Non-pigmented ciliary epithelial cell (primary cell): ENCODE results near the gene GPR142.

Experiments
- DNase-seq: peaks from one replicate; pipeline ENCODE4 v3.0.0-alpha.2; 2010; ENCODE audit warnings: low read depth

GPR142 gene

DNA sequence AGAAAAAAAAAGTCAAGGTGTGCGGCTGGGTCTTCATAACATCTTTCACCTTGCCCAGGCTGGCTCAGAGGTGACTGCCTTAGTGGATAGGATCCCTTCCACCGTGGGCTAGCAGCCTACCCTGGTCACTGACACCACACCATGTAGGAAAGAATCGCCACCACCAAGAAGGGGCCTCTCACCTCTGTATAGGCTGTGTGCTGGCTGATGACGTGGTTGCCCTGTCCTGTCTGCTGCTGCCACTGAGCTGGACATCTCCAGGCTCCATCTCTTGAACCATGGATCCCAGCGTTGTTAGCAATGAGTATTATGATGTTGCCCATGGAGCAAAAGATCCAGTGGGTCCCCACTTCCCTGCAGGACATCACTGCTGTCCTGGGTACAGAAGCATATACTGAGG lies at the start of gene GPR142:
TSS of gene GPR142 (plus strand) at position 301 of the 400 bp plus-strand sequence. CDS start 2,035 bp downstream, outside the sequence.
- DNase-seq: no peak

DNA sequence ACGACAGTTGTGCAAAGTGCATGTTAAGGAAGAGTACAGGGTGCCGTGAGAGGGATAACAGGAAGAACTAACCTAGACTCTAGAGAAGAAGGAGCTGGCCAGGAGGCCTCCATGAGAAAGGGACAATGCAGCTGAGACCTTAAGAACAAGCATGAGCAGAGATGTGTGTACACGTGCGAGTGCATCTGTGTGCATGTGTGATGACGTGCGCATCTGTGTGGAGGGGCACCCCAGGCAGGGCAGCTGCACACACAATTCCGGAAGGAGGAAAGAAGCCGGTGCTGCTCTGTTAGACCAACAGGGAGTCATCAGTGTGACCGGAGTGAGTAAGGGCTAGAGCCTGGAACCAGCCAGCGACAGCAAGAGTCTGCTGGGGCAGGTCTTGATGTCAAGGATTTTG lies 48.9 kb upstream of the GPR142 start:
- DNase-seq: no peak

- DNase-seq: no peak
Observed at GRCh38 chr17:74324521-74324920, 42.8 kb upstream of the GPR142 start.

- DNase-seq: no peak
Observed at GRCh38 chr17:74325376-74325742, 41.9 kb upstream of the GPR142 start.

GRCh38 chr17:74325743-74326379 lies 41.4 kb upstream of the GPR142 start, which contains the start of gene KIF19:
TSS of gene KIF19 (plus strand) at chr17:74326226. CDS start at chr17:74326350, 124 bp downstream.
- no peak for DNase-seq

DNA sequence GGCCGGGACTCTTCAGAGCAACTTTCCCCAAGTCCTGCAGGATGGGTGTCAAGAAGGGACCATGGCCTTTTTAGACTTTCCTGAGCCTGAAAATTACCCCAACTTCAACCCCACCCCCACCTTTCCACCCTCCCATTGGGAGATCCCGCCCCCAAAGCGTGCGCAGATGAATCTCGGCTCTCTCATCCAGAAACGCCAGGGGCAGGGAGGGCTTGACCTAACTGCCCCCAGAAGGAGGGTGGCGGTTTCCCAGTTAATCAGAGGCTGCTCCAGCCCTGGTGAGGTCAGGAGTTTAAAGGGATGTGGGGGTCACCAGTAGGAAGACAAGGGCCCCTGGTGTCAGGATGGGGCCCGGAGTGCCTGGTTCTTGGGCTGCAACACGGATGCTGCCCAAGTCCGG lies 40.8 kb upstream of the GPR142 start:
- DNase-seq: no peak

- DNase-seq: no peak
Observed at GRCh38 chr17:74328487-74328886, 38.8 kb upstream of the GPR142 start.

DNA sequence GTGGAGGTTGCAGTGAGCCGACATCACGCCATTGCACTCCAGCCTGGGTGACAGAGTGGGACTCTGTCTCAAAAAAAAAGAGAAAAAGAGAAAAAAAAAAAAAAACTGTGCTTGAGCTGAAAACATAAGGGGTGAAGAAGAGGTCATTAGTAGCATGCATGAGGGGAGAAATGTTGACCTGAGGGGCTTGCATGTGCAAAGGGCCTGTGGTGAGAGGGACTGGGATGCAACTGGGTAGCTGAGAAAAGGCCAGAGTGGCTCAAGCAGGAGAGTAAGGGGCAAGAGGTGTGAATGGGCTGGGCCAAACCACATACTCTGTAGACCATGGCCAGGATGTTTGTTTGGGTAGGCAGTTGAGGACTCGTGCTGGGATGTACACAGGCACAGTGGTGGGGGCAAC lies 37.9 kb upstream of the GPR142 start:
- no peak for DNase-seq

DNA sequence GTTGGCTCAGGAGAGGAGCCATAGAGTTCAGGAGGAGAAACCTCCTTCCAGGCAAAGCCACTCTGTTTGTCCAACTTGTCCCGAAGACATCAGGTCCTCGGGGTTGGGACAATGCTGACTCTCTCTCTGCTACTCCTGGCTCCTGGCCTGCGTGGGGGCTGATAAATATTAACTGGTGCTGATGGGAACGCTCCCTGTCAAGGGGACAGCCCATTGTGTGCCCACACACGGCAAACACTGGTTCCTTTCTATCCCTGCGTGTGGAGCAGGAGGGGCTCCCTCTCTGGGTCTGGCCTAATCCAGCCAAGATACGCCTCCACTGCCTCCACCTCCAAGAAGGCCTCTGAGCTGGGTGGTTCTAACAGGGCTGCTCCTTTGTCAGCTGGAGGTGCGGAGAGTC lies 36.9 kb upstream of the GPR142 start:
- DNase-seq: no peak

DNA sequence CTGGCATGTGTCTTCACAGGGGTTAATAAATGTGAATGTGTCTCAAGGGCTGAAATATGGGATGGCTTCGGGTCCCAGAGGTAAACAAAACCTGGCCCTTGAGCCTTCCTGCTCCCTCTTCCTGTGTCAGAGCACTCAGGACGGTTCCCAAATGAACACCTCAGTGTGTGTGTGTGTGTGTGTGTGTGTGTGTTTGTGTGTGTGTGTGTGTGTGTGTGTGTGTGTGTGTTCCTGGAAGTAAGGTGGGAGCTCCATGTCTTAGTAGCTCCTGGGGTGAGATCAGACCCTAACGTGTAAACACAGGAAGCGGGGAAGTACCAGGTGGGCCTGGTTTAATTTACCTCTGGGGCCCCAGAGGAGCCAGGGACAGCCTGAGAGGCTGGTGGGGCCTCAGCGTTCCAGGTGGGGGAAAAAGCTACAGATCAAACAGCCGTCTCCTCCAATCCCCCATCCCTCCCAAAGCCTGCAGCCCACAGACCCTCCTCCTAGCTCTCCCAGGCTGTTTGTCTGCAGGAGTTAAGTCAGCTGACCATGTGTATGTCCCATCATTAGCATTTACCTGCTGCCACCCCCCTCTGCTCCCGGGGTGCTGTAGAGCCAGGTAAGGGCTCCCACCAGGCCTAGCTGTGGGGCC lies 35.2 kb upstream of the GPR142 start:
- DNase-seq: no peak

DNA sequence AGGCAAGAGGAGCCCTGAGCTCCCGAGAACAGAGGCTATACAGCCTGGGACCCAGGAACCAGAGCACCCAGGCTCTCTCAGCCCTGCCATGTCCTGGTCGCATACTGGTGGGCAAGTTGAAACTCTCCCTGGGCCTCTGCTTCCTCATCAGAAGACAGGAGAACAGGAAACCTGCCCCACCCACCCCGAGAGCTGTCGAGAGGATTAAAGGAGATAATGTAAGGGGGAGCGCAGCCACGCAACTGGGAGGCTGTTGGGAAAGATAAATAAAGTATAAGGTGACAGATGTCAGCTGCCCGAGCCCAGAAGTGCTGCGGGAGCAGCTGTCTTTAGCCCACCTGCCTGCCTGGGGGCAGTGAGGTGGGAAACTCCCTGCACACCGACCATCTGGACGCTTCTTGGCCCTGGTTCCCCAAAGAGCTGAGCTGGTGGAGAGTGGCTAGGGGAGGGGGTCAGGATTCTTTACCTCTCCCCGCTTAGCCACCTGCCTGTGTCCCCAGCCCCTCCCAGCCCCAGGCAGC lies 34.5 kb upstream of the GPR142 start:
- no peak for DNase-seq

- no peak for DNase-seq
Observed at GRCh38 chr17:74334393-74335039, 32.8 kb upstream of the GPR142 start.

DNA sequence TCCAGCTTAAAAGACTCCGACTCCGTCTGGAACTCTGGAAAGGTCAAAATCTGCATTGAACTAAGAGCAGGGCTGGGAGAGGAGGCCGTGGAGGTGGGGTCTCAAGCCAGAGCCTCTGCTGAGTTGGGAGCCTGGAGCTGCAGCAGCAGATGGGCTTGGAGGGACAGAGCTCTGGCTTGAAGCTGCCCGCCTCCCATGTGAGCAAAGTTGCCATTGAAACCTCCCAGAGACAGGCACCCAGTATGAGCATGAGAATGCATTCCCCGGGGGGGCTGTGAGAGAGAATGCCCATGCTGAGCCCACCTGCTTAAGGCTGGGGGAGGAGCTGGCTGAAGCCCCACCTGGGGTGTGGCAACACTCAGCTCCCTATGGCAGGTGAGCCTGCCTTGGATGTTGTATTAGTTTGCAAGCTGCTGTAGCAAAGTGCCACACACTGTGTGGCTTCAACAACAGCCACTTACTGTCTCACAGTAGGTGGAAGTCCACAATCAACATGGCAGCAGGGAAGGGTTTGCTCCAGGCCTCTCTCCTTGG lies 31.7 kb upstream of the GPR142 start:
- no peak for DNase-seq

- no peak for DNase-seq
Observed at GRCh38 chr17:74336307-74336706, 31.0 kb upstream of the GPR142 start.

DNA sequence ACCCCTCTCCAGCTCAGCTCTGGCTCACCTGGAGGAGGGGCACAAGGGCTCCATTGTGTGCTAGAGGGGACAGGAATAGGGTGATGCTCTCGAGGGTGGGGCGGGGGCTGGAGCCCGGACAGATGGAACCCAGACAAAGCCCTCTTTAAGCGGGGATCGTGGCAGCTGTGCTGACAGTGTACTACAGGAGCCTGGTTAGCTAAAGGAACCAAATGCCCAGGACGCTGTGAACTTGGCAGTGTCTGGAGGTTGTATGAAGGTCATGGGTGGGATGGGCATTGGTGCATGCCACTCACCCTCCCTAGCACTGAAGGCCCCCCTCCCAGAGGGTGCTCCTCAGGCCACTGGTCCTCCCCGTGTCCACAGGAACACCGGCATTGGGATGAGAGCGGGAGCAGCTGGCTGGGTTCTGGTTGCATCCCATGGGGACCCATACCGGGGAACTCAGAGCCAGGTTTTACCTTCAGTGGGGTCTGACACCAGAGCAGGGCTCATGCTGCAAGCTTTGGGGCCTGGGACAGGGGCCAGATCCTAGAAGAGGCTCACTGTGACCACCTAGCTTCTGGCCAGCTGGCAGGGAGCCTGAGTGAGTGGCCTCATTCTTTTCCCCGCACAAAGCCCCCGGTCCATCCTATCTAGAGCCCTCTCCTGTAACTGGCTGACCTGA lies 29.3 kb upstream of the GPR142 start:
- DNase-seq: no peak

- DNase-seq: no peak
Observed at GRCh38 chr17:74339537-74340195, 27.6 kb upstream of the GPR142 start.

- DNase-seq: no peak
Observed at GRCh38 chr17:74340470-74341023, 26.8 kb upstream of the GPR142 start.

- DNase-seq: no peak
Observed at GRCh38 chr17:74342224-74342623, 25.1 kb upstream of the GPR142 start.

GRCh38 chr17:74343121-74343520 lies 24.2 kb upstream of the GPR142 start:
- no peak for DNase-seq

DNA sequence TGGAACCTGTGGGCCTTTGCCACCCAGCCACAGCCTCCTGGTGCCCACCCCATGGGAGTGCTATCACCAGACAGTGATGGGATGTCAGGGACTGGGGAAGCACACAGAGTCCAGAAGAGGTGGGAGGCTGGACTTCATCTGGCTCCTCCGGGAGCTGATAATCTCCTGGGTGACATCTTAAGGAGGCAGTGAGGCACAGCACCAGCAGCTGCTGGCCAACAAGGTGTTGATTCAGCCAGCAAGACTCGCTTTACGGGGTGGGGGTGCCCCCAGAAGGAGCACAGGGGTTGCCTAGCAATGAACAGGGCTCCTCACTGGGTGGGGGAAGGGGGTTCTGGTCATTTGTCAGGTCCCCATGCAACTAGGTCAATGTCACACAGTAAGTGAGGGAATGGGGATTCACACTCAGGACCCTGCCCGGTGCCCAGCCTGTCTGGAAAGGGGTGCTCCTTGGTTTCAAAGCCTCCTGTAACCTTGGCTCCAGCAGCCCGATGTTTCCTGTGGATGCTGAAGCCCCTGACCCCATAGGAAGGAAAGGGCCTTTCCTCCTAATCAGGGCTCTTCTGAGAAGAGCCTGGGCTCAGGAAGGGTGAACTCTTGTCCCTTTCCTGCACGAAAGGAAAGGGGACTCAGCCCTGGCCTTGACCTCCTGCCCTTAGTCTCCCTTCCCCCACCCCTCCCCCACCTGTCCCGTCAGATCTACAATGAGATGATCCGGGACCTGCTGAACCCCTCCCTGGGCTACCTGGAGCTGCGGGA lies 23.6 kb upstream of the GPR142 start:
- no peak for DNase-seq

- DNase-seq: no peak
Observed at GRCh38 chr17:74344658-74345057, 22.6 kb upstream of the GPR142 start.
